Ascending aorta (tissue), 2 donors: ENCODE measurements around the gene RHBDF2. TPM values are rescaled to one million over a fixed set of nuclear protein-coding genes. Genes with fewer than 3 reads are reported as not detected.

ENCODE experiments used
- DNase-seq, 2 donors: peaks; one replicate each; pipeline ENCODE4 v3.0.0-alpha.2; 2019; ENCODE audit warnings: low spot score in 2 of 2
- H3K27ac ChIP-seq, 2 donors: fragments of 200-600 bp; sonication (generic); one replicate each; pipeline ENCODE4 v1.5.1; 2016 to 2017; ENCODE audit warnings: mild to moderate bottlenecking in 1 of 2
- H3K27me3 ChIP-seq: fragments of 200-600 bp; sonication (generic); one replicate; pipeline ENCODE4 v1.5.1; 2017
- H3K36me3 ChIP-seq, 2 donors: fragments of 200-600 bp; sonication (generic); one replicate each; pipeline ENCODE4 v1.5.1; 2016
- H3K4me1 ChIP-seq, 2 donors: fragments of 200-600 bp; sonication (generic); one replicate each; pipeline ENCODE4 v1.5.1; 2016 to 2017; ENCODE audit warnings: mild to moderate bottlenecking in 1 of 2
- H3K4me3 ChIP-seq, 2 donors: fragments of 200-600 bp; sonication (generic); one replicate each; pipeline ENCODE4 v1.5.1; 2016 to 2017; ENCODE audit warnings: mild to moderate bottlenecking in 1 of 2
- H3K9me3 ChIP-seq, 2 donors: fragments of 200-600 bp; sonication (generic); one replicate each; pipeline ENCODE4 v1.5.1; 2016
- intact Hi-C: fragments of 100-400 bp; cut with DNase I; formaldehyde crosslinking; loops from one replicate; pipeline ENCODE4 v1.15.1; 2023
- total RNA-seq: library from RNA; depleted of rRNA; stranded (reverse); fragments of >200 nt; gene quantifications from one replicate; pipeline ENCODE4 v1.1.0, GENCODE V29; 2016
- TF ChIP-seq, protein P1 (sequence below), 3 experiments: fragments of 200-600 bp in 2 of 3; fragments of 450-650 bp in 1 of 3; sonication (generic) in 2 of 3; IDR thresholded peaks; one replicate each; pipeline ENCODE4 v1.5.1; 2016 to 2019; ENCODE audit warnings: antibody characterized with exemption in 3 of 3, mild to moderate bottlenecking in 1 of 3, moderate library complexity in 1 of 3

The RHBDF2 gene
- total RNA-seq, 1 donor from 2014 or later: 12.7 TPM

DNA sequence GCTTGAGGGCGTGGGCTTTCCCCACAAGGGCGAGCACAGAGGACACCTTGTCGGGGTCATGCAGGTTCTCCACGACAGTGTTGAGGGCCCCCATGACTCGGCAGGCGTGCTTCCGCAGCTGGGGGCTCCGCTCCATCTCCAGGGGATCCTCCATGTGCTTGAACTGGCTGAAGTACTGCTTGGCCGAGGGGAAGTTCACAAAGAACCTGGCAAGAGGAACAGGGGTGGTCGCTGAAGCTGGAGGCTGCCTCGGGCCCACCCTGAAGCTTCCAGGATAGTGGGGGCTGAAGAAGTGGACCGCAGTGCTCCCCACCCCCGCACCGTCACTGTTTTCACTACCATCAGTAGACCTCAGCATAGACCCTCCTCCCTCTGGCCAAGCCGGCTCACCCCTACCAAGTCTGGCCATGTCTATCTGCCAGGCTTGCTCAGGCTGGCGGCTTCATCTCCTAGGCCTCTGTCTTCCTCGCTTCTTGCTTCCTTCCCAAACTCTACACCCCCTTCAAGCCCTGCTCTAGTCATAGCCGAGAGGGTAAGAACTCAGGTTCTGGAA is 30.3 kb upstream of the RHBDF2 start:
- intact Hi-C loops: no loop called here
- Histone ChIP-seq H3K27me3 (no peaks in the 10 kb centered on the region), H3K4me3 (no peak overlapping the region), H3K9me3 (no peaks in the 10 kb centered on the region), H3K4me1 (peaks cover 22 to 36% of the 10 kb centered on the region in 2 donors), H3K27ac (peak overlapping the region; percentile 93 to 95), H3K36me3 (no peaks in the 10 kb centered on the region)
- DNase-seq: no peak
- TF ChIP-seq, protein P1, sequence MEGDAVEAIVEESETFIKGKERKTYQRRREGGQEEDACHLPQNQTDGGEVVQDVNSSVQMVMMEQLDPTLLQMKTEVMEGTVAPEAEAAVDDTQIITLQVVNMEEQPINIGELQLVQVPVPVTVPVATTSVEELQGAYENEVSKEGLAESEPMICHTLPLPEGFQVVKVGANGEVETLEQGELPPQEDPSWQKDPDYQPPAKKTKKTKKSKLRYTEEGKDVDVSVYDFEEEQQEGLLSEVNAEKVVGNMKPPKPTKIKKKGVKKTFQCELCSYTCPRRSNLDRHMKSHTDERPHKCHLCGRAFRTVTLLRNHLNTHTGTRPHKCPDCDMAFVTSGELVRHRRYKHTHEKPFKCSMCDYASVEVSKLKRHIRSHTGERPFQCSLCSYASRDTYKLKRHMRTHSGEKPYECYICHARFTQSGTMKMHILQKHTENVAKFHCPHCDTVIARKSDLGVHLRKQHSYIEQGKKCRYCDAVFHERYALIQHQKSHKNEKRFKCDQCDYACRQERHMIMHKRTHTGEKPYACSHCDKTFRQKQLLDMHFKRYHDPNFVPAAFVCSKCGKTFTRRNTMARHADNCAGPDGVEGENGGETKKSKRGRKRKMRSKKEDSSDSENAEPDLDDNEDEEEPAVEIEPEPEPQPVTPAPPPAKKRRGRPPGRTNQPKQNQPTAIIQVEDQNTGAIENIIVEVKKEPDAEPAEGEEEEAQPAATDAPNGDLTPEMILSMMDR (IDR thresholded peaks at IDR 0.05): no peak

DNA sequence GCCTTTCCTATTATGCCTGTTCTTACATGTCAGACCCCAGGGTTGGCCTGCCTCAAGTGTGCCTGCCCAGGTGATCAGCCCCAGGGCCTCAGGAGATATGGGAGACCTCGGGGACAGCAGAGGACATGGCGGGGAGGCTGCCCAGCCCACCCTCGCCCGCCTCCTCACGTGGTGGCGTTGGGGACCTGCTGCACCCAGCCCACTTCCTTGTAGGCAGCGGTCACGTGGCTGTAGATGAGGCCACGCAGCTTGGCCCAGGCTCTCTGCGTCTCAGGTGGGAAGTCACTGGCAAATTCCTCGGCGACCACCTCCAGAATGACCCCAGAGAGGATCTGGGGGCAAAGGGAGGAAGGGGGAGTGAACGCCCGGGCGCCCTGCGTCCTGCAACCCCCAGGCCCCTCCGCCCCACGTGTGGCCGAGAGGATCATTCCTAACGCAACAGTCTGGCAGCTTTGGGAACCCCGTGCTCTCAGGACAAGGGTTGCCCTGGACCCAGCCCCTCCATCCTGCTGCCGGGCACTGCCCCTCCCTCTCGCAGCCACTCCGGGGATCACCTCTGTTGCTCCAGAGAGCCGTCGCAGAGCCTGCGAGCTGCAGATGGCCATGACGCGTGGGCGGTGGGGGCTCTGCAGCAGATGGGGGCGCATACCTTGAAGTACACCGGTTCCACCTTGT is 29.7 kb upstream of the RHBDF2 start:
- Histone ChIP-seq H3K36me3 (no peaks in the 10 kb centered on the region), H3K4me1 (peaks cover 22 to 36% of the 10 kb centered on the region in 2 donors), H3K9me3 (no peaks in the 10 kb centered on the region), H3K27ac (peak overlapping the region; percentile 93 to 95), H3K4me3 (no peak overlapping the region), H3K27me3 (no peaks in the 10 kb centered on the region)
- TF ChIP-seq, protein P1 (IDR thresholded peaks at IDR 0.05): no peak
- no peak for DNase-seq
- intact Hi-C loops: no loop called here

DNA sequence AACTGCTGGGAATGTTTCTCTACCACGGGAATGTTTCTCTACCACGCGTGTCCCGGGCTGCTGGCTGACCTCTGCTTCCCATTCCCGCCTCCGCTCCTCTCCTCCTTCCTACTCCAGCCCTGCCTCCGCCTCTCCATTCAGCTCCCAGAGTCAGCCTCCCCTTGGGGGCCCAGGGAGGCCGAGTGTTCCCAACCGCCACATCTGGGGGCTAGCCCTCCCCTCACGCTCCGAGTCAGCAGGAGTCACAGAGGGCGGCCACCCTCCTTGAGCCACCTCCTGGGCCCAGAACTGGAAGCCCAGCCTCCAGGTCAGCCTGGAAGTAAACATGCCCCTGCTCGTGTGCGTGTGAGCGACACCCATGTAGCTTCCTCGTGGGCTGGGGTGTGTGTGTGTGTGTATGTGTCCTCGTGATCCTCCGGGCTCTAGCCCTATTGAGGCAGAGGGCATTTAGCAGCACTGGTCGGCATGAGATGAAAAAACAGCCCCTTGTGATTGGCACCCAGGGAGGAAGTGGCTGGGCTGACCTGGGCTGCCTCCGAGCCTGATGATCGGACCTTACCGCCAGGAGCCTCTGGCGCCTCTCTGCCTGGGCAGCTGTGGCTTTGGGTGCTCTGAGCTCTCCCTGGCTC is 29.0 kb upstream of the RHBDF2 start:
- Histone ChIP-seq H3K4me3 (peak overlapping the region in 1 of 2 donors; percentile 10), H3K27ac (peak overlapping the region; percentile 93 to 95), H3K27me3 (no peaks in the 10 kb centered on the region), H3K9me3 (no peaks in the 10 kb centered on the region), H3K4me1 (peaks cover 22 to 36% of the 10 kb centered on the region in 2 donors), H3K36me3 (no peaks in the 10 kb centered on the region)
- TF ChIP-seq, protein P1 (IDR thresholded peaks at IDR 0.05): no peak
- intact Hi-C loops: no loop called here
- peak; percentile 21 to 79 for DNase-seq

DNA sequence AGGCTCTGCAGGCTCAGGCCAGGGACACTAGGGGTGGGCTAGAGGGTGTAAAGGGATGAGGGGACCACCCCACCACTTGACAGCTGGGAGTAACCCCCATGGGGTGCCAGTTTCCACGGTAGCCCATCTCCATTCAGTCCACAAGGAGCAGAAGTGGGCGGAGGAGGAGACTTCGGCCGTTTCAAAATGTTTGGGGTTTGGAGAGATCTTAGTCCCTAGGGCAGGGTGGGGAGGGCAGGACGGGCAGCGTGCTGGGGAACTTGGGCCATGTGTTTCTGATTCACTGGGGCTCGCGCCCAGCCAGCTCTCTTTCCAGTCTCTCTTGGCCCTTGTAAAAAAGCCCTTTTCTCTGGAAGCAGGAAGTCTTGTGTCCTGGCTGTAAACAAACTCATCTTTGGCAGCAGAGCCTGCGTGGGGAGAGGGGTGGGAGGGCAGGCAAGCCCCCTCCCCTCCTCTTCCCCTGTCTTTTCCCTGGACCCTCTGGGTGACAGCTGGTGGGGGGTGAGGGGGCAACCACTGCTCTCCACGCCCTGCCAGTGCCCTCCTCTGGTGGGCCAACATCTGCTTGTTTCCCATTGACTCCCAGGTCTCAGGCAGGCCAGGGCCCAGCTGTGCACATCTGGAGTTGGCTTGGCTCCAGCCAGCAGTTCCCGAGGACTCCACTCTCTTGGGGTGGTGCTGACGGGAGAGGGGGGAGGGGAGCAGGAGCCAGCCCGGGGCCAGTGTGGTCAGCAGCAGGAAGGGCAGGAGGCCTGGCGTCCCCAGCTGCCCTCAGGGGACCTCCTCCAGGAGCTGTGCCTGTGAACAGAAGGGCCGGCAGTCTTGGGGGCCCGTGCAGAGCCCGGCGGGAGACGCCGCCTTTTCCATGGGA is 28.2 kb upstream of the RHBDF2 start:
- H3K27ac ChIP-seq: peak overlapping the region; percentile 93 to 95
- peak overlapping the region; percentile 27 to 39 for H3K4me3 ChIP-seq
- DNase-seq: peak; percentile 73 to 91
- H3K9me3 ChIP-seq: no peaks in the 10 kb centered on the region
- H3K4me1 ChIP-seq: peaks cover 22 to 36% of the 10 kb centered on the region in 2 donors
- TF ChIP-seq, protein P1 (IDR thresholded peaks at IDR 0.05): no peak
- no peaks in the 10 kb centered on the region for H3K27me3 ChIP-seq
- H3K36me3 ChIP-seq: no peaks in the 10 kb centered on the region
- intact Hi-C loops: loop anchor here (1.0 to 10.0 kb wide), 2 partner anchors 11 to 185 kb away; partner anchors contain the start of genes MXRA7 and PRCD

DNA sequence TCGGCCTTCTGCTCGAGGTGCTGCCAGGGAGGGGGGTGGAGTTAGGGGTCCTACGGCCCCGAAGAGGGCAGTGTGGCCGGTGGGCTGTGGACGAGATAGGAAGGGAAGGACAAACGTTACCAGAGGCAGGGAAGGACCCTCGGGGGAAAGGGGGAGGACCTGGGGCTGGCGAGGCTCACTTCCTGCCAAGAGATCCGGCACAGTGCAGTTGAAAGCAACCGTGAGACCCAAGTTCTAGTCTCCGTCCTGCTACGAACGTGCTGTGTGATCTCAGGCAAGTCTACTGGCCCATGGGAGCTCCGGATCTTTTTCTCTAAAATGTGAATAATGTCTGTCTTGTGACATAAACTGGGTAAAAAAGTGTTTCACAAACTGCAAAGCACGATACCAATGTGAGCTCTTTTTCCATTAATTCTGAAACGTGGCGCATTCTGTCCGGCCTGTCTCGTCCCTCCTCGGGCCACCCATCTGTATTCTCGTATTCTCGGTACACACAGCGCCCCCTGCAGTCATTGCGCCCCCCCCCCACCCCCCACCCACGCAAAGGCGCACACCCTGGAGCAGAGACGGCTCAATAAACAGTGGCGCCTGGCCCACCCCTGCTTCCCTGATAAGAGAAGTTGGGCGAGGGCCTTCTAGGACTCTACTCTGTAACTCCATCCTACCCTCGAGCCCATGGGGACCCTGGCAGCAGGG is 27.5 kb upstream of the RHBDF2 start:
- Histone ChIP-seq H3K9me3 (no peaks in the 10 kb centered on the region), H3K27ac (peak overlapping the region; percentile 93 to 95), H3K4me3 (peak overlapping the region in 1 of 2 donors; percentile 39), H3K27me3 (no peaks in the 10 kb centered on the region), H3K36me3 (no peaks in the 10 kb centered on the region), H3K4me1 (peaks cover 22 to 36% of the 10 kb centered on the region in 2 donors)
- intact Hi-C loops: loop anchor here (1.0 to 10.0 kb wide), 2 partner anchors 12 to 186 kb away; partner anchors contain the start of genes MXRA7 and PRCD
- no peak for DNase-seq
- TF ChIP-seq, protein P1 (IDR thresholded peaks at IDR 0.05): peak in 1 of 3 experiments; percentile 27
